PFSK-1 (cell line): Measurements from ENCODE around the gene CACNA1I.

Experiments
- FOXP2 ChIP-seq: optimal IDR thresholded peaks from 2 replicates; pipeline ENCODE3; 2011; ENCODE audit warnings: borderline replicate concordance, control low read depth, inconsistent platforms; ENCODE audit not compliant: insufficient read depth; ENCODE audit errors: extremely low read length, extremely low read depth
- POLR2AphosphoS5 ChIP-seq: IDR thresholded peaks from 2 replicates; pipeline ENCODE4 v1.6.1; 2012; ENCODE audit warnings: low read depth, mild to moderate bottlenecking, control low read depth, low read length, moderate library complexity
- REST ChIP-seq, 2 experiments: IDR thresholded peaks; 2 replicates each; pipeline versions ENCODE4 v1.6.1 to v1.8.0; 2011 to 2012; ENCODE audit warnings: low read depth in 2 of 2, low read length in 2 of 2, control low read depth in 1 of 2, inconsistent platforms in 1 of 2, mild to moderate bottlenecking in 1 of 2, moderate library complexity in 1 of 2; ENCODE audit not compliant: insufficient read depth in 1 of 2
- SIN3A ChIP-seq: IDR thresholded peaks from 2 replicates; pipeline ENCODE4 v1.6.1; 2012; ENCODE audit warnings: mild to moderate bottlenecking, low read length, moderate library complexity, borderline replicate concordance; ENCODE audit not compliant: insufficient read depth
- TAF1 ChIP-seq: IDR thresholded peaks from 2 replicates; pipeline ENCODE4 v1.6.1; 2012; ENCODE audit warnings: low read length, control low read depth, borderline replicate concordance; ENCODE audit not compliant: insufficient read depth

Gene CACNA1I

GRCh38 chr22:39674536-39674935 lies 104.0 kb downstream of the CACNA1I start:
- TF ChIP-seq TAF1 (no peak), SIN3A (no peak), FOXP2 (no peak), REST (IDR thresholded peaks at IDR 0.05; ENCODE audit: insufficient read depth in 1 of 2, low read depth in 2 of 2, low read length in 2 of 2) (no peak), POLR2AphosphoS5 (no peak)

GRCh38 chr22:39675947-39676346 lies 105.4 kb downstream of the CACNA1I start:
- TF ChIP-seq TAF1 (no peak), POLR2AphosphoS5 (no peak), REST (IDR thresholded peaks at IDR 0.05; ENCODE audit: insufficient read depth in 1 of 2, low read depth in 2 of 2, low read length in 2 of 2) (no peak), SIN3A (no peak), FOXP2 (no peak)

GRCh38 chr22:39677967-39678366 lies 107.4 kb downstream of the CACNA1I start:
- TF ChIP-seq REST (IDR thresholded peaks at IDR 0.05; ENCODE audit: insufficient read depth in 1 of 2, low read depth in 2 of 2, low read length in 2 of 2) (no peak), TAF1 (no peak), POLR2AphosphoS5 (no peak), FOXP2 (no peak), SIN3A (no peak)

- TF ChIP-seq REST (IDR thresholded peaks at IDR 0.05; ENCODE audit: insufficient read depth in 1 of 2, low read depth in 2 of 2, low read length in 2 of 2): no peak
- no peak for TF ChIP-seq TAF1
- no peak for TF ChIP-seq FOXP2
- no peak for TF ChIP-seq SIN3A
- TF ChIP-seq POLR2AphosphoS5: no peak
Measured at GRCh38 chr22:39678862-39679490, 108.4 kb downstream of the CACNA1I start.

- TF ChIP-seq REST (IDR thresholded peaks at IDR 0.05; ENCODE audit: insufficient read depth in 1 of 2, low read depth in 2 of 2, low read length in 2 of 2): no peak
- TF ChIP-seq SIN3A: no peak
- TF ChIP-seq POLR2AphosphoS5: no peak
- TF ChIP-seq FOXP2: no peak
- TF ChIP-seq TAF1: no peak
Measured at GRCh38 chr22:39679652-39680051, 109.1 kb downstream of the CACNA1I start.
